ENCODE results near the gene HRG. TPM values are rescaled to one million over a fixed set of nuclear protein-coding genes. Genes with fewer than 3 reads are reported as not detected.

The HRG gene
- total RNA-seq = under 0.01 TPM in 1 of 2 replicates, not detected in the other

GRCh38 chr3:186665625-186666188, at the start of gene HRG:
Gene HRG (plus strand): TSS chr3:186666014. CDS start chr3:186666032, 18 bp downstream.

GRCh38 chr3:186639778-186640472, 25.9 kb upstream of the HRG start, which contains the start of gene FETUB:
Gene FETUB (plus strand): TSS chr3:186640399. CDS start chr3:186640461, 62 bp downstream.

GRCh38 chr3:186717039-186717457, 51.2 kb downstream of the HRG start, which contains the start of gene KNG1:
Gene KNG1 (plus strand): TSS chr3:186717359. CDS start chr3:186717543, 184 bp downstream.

Other genes starting within 250 kb of the HRG start
- 0.43 and 1.0 TPM in 2 replicates for gene CRYGS, start 121.6 kb upstream of the HRG start, total RNA-seq
- gene TBCCD1, start 98.7 kb upstream of the HRG start, total RNA-seq = 10.2 and 13.6 TPM in 2 replicates
- 55.0 and 64.8 TPM in 2 replicates for gene DNAJB11, start 95.3 kb upstream of the HRG start, total RNA-seq
- not detected in 2 replicates for gene AHSG, start 53.0 kb upstream of the HRG start, total RNA-seq
- gene FETUB, start 25.6 kb upstream of the HRG start, total RNA-seq = not detected in 2 replicates
- not detected in 2 replicates for gene KNG1, start 51.3 kb downstream of the HRG start, total RNA-seq
- 564 and 888 TPM in 2 replicates for gene EIF4A2, start 117.6 kb downstream of the HRG start, total RNA-seq
- gene RFC4, start 140.5 kb downstream of the HRG start, total RNA-seq = 9.9 and 10.1 TPM in 2 replicates
- not detected in 2 replicates for gene ADIPOQ, start 176.7 kb downstream of the HRG start, total RNA-seq